Measurements from ENCODE around the gene LRMDA.
"Not testable (repeated sequence)": the region's sequence is repeated elsewhere in the genome, so short reads cannot be mapped to it uniquely, and the experiment has no call there.

LRMDA gene

DNA sequence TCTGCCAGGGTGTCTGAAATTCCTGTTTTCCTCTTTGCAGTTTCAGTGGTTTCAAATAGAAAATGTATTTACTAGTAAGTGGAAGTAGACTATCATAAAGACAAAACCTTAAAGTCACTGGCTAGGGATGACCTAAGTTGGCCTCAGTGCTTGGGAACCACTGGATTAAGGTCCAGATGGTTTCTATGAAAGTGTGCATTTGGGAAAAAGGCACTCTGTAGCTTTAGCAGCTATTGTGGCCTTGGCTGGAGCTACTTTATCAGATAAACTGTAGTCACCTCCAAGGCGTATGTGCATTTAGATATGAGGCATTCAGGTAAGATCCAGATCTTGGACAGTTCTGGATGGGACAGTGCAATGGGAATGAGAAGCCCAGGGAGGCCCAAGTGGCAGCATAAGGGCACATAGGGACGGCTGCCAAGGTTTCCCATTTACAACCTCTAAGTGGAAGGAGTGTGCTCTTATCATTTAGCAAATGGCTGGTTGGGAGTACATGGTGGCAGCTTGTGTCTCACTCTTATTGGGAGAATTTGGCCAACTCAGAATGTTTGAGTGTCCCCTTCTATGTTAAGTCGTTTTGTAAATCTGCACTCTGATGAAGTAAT is 185.6 kb downstream of the LRMDA start:
- no peak for ATAC-seq

DNA sequence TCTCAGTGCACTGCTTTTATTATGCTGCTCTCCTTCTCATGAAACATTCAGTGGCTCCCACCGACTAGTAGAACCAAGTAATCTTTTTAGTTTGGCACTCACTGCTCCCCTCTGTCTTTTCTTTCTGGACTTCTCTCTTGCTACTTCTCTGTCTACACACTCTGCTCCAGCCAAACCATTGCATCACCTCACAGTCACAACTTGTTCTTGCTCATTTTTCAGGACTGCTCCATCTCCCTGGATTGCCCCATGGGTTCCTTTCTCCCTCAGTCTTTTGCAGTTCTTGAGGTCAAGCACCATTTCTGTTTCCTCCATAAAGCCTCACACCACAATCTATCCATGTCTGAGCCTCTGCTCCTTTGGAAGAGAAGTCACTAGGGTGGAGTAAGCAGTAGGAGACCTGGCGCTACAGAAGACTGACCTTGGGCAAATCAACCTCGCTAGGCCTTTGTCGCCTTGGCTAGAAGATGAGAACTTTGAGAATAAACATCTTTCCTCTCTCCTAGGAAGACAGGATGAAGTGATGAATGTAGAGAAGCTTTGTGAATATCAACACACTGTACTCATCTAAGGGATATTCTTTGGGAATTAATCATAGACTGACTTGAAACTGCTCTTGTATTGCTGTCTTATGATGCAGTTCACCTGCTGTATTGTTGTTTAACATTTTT is 186.2 kb downstream of the LRMDA start:
- ATAC-seq = no peak

DNA sequence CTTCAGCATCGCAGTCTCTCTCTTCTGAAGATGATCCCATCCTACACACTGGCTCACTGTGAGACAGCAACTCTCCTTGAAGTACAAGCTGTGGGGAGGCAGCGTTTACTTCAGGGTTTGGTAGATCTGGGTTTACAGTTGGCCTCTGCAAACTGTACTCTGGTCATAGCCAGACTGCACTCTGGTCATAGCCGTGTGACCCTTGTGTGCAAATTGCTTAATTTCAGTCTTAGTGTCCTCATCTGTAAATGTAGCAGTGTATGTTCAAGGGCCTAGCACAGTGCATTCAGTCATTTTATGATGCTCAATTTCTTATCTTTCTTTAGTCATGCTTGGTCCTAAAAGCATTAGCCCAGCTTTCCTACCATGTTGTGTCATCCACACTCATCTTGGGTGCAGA is 188.2 kb downstream of the LRMDA start:
- no peak for ATAC-seq

DNA sequence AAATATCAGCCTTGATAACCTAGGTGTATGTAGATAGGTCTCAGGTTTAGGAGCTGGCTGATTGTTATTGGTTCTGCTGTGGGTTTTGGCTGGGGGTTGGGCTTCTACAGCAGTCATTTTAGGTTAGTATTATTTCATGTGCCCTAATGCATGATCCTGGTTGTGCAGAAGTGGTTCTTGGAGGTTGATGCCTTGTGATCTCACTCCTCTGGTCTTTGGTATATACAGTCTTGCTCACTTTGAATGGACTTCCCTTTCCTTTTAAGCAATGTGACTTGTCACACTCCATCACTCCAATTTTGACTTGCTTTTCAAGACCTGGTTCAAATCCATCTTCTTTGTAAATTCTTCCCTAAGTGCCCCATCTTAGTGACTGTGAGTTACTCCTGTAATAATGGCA is 188.9 kb downstream of the LRMDA start:
- ATAC-seq = no peak

DNA sequence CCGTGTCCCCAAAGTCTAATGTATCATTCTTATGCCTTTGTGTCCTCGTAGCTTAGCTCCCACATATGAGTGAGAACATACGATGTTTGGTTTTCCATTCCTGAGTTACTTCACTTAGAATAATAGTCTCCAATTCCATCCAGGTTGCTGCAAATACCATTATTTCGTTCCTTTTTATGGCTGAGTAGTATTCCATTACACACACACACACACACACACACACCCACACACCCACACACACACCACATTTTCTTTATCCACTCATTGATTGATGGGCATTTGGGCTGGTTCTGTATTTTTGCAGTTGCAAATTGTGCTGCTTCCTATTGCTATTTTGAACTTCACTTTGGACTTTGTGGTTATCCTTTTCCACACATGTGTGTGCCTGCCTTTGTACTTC is 189.6 kb downstream of the LRMDA start:
- not testable (repeated sequence) for ATAC-seq

DNA sequence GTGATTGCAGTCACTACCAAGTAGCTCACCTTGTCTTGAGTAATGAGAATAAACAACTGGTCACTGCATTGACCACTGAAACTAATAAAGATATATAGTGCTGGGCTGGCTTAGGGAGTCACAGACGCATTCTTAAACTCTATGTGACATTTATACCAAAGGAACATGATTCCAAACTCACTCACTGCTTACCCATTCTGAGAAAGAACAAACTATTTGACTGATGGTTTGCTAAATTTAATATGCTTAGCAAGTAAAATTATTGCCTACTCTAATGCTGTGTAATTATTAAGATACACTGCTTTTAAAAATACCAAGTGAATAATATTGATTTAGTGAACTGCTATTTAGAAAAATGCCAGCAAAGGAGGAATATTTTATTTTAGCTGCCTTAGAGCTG is 191.1 kb downstream of the LRMDA start:
- ATAC-seq = no peak

DNA sequence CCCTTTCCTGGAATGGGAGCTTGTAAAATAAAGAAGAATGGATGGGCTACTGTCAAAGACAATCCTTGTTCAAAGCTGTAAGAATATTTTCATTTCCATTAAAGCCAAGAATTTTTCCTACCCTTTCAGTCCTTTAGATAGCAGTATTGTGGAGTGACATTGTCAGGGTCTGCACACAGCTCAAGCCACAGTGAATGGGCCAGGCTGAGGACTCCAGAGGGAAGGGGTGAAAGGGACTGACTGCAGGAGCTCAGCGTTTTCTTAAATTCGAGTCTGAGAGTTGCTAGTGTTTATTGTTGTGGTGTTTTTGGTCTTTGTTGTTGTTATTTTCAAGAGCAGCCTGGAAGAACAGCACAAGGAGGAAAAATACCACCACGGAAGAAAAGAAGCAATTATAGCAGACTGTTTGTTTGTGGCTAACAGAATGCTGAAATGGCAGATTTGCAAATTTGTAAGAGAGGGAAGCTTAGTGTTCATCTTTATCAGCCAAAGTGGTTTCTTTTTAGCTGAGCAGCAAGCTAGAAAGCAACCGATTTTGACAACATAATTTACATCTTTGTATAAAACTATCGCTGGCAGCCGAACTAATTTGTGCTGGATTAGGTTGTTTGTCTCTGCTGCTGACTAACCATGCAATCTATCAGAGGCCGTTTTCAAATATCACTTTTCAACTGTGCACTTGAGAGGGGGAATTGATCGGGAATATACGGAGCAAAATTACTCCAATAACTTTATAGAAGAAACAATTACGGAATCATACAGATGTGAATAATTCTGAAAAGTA is 192.1 kb downstream of the LRMDA start:
- no peak for ATAC-seq

DNA sequence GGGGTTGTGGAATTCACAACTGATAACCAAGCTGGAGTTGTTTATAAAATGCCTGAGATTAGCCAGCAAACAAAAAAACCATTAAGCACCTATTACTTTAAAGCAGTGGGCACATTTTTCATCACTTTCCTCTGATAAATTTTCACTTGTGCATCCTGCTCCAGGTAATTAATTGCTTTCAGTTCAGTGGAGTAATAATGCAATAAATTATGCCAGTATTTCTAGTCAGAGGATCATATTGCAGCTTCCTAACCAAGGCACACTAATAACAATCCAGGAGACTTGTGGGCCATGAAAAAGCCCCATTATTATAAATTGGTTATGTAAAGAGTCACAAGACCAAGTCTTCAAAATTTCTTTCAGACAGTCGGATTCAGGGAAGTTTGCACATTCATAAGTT is 193.2 kb downstream of the LRMDA start:
- ATAC-seq = no peak

DNA sequence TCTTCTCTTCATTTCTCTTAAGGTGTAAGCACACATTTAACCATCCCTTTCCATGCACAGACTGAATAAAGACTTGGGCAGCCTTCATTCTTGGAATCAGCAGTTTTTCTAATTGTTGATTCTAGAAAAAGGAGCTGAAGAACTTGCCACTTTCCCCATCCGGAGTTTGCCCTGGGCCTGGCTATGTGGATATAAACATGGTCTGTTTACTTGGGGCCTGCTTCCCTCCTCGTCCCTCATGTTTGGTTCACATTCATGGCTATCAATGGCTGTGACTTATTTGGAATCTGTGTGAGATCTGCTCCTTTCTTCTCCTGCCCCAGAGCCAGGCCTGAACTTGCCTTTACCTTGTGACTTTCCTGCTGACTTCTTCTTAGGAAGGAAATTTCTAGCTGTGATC is 199.3 kb downstream of the LRMDA start:
- no peak for ATAC-seq

DNA sequence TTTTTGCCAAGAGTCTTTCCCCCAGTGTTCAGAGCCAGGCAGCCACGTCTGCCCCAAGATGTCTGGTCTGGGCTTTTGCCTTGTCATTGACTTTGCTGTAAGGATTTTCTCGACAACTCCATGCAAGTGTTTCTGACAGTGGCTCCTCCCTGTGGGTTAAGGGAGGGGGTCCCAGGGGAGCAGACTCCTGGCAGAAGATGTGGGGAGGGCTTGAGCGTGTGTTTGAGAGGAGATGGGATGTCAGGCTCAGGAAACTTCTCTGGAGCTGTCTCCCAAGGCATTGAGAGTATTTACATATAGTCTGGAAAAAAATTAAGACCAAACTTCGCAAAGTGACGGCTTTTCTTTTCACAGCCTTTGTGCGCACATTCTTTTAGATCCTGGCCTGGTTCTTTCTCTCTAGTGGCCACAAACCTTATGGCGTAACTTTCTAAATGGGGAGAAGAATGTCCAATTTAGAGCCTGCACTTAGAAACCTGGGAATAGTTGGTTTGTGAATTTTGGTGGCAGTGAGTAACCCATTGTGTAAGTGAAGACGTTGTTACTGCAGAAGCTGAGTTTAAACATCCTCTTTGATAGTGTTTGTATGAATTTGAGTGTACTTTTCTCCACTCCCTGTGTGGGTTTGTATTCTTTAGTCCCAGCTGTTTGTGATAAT is 201.5 kb downstream of the LRMDA start:
- ATAC-seq = no peak

DNA sequence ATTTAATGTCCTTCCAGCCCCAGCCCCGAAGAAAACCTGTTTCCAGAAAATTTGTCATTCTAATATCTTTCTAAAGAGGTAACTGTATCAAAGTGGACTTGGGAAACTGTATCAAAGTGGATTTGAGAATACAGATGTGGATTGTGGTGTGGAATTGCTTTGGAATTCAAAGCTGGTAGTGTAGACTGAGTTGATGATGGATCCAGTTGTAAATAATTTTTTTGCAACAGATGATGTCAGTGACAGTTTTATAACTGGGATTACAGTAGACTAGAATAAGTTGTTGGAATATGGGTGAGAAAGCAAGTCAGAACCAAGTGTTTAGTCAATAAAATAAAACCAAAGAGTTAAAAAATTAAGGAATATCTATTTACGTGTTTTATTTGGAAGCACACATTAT is 202.1 kb downstream of the LRMDA start:
- ATAC-seq = no peak

DNA sequence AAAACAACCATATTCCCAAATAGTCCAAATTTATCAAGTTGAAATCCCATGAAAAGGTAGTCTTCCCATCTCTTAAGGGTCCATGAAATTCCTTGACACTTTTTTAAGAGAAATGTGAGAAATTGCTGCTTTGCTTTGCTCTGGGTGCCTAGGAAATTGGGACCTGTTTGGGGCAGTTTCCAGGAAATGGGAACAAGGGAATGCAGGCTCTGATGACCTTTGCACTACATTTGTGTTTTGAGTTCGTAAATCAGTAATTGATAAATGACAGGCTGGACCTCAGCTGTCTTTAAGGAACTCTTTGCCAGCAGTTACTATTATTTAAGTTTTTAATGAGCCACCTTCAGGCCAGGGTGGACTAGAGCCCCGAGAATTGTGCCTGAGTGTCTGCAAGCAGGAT is 203.5 kb downstream of the LRMDA start:
- no peak for ATAC-seq

DNA sequence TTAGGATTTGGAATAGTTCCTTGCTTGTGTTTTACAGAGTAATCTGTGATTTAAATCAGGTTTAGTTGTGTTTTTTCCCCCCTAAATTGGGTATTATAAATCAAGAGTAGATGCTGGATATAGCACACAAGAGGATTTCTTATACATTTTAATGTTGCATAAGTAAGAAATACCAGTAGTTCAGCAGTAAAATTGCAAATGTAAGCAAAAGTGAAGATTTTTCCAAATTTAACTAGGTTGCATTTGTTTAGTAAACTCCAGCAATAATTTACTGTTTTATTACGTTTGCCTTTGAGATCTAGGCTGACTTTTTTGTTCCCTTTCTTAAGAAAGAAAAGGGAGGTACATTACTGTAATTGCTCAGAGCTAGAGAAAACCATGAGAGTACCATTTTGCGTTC is 207.3 kb downstream of the LRMDA start:
- ATAC-seq = no peak

DNA sequence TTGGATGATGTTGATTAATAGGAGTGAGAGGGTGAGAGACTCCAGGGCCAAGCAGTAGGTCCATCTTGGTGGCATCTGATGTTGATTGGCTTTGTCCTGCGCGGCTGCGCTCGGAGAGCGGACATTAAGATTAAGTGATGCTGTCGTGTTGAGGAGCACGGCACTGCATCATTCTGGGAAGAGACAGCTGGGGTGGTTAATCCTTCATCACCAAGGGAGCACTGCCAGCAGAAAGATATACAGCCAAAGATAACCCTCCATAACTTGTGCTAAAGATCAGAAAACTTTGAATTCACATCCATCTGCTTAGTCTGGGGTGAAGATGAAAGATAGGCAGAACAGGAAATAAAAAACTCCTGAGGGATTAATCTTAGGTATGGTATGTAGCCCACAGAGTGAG is 208.3 kb downstream of the LRMDA start:
- no peak for ATAC-seq

DNA sequence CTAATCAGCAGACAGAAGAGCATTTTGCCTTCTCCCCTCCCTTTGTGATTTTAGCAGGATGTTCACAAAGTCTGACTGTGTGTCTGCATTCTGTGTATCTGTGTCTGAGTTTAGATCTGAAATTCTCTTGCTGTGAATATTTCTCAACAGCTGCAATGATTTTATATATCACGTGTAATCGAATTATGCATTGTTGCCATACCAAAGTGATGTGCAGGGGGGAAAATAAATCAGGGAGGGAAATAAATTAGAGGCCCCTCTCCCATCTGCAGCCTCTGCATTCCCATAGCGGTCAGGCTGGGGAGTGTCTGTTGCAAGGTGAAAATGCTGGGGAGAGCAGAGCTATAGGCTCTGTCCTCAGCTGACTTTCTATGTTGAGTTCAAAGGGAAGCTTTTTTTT is 209.0 kb downstream of the LRMDA start:
- ATAC-seq = no peak

DNA sequence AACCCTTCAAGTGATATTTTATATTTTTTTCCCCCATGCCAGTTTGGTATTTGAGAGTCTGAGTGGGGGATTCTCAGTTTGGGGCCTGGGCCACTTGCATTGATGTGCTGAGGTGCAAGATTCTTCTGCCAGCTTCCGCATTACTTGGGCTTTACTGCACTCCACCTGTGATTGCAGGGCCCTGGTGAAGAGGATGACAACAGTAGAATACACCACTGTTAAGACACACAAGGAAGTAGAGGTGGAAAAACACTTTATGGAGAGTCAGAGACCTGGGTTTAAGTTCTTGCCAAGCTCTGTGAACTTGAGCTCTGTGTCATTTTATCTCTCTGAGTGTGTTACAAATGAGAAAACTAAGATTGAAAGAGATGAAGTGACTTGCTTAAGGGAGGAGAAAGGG is 209.4 kb downstream of the LRMDA start:
- ATAC-seq = no peak

DNA sequence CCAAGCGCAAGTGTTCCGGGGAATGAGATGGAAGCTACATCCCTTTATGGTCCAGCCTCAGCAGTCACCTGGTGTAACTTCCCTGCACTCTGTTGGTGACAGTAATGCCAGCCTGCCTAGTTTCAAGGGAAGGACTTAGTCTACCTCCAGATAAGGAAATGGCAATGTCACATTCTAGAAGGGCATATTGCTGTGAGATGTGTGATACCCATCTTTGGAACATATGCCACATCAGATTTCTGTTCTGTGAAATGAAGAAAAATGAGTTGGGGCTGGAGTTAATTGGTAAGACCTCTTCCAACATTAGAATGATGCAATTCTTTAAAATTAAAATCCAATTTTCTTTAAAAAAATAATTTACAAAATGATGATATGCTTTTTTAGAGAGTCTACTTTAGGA is 212.0 kb downstream of the LRMDA start:
- ATAC-seq = no peak

DNA sequence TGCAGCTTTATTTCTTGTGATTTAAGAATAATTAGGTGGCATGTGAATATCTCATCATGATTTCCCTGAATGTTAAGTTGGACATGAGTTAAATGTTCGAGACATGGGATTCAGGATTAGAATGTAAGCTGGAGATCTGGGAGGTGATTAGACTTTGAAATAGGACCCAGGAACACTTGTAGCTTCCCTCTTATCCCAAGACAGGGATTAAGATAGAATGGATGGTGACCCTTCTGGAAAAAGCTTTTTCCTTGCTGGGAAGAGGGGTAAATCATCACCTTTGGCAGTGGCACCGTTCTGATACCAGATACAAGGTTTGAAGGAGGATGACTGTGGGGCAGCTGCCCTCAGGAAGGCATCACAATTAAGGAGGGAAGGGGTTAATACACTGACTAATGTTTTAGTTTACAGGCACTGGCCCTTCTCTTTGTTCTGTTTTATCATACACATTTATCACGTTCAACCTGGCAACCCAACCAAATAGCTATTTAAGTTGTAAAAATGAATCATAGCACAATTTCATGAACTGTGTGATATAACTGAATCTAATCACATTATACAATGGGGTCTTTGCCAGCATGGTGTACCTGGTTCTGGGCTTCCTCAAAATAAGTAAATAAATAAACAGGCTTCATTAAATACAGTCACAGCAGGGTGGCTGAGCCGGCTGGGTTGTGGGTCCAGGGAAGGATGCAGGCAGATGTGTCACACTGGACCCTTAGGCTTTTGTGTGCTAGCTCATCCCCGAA is 212.7 kb downstream of the LRMDA start:
- no peak for ATAC-seq

DNA sequence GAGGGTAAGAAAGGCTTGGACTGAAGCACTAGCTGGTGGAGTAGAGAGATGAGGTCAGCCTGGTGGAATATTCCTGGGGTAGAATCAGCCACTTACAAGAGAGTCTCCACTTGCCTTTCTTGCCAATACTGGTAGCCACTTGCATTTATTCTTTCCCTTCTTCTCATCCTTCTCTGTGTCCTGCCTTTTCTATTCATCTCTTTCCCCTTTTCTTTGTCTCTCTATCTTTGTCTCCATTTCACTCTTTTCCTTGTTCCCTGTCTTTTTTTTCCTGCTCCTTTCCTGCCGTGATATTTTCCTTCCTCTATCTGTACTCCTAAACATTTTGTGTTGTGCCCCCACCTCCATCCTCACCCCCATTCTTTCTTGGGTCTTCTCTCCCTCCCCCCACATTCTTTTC is 214.3 kb downstream of the LRMDA start:
- no peak for ATAC-seq

DNA sequence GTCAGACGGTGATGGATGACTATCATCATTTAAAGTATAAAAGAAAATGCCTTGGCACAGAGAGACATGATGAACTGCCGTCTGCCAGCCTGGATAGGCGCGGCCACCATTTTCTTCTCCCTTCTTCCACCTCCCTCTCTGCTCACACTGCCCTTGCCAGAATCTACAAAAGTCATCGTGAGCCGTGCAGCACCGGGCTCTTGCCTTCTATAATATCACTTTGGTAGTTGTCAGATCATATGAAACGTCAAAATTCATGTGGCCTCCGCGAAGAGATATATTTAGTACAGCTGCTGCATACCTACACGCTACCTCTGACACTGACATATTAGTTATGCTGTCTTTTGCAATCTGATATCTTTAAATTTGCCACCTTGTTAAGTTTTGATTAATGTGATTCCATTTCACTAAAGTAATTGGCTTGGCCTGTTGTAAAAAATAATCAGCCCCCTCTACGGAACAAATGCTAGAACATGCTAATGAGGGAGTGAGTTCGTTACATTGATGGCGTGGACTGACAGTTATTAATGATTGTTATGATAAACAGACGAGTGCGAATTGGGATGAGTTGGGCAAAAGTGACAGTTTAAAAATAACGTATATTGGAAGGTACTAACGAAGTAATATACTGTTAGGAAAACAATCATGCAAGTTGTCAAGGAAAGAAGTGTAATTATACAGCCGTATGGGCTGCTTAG is 214.9 kb downstream of the LRMDA start:
- no peak for ATAC-seq

DNA sequence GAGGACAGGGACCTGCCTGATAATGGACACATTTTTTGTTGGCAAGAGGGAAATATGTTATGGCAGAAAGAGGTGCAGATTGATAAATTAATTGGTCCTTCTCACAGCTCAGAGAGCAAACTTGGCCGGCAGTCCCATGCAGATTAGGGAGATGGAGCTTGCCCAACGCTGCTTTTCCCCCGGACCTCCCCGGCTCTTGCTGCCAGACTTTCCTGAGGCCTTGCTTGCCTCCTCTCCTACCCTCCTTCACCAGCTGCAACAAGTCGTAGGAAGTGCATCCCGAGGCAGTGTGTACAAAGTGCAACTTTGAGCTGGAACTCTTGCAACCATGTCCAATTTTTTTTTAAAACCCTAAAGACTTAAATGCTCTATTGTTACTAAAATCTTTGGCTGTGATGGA is 215.5 kb downstream of the LRMDA start:
- ATAC-seq = no peak

DNA sequence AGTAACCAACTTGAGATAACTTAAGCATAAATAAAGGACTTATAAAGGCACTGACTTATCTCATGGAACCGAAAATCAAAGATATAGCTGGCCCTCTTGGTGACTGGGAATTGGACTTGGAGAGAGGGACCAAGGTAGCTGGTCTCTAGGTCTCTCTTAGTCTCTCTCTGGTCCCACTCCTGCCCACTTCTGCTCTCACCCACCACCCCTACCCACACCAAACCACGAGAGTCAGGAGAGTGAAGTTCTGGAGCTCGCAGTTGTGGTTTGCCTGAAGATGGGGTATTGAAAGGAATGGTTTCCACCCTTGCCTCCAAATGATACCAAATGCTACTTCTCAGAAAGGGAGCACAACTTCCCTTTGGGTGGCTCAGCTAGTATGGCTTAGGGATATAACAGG is 216.3 kb downstream of the LRMDA start:
- ATAC-seq = no peak
